Right lobe of liver (tissue), 6 donors: Measurements from ENCODE around the gene FOXC1. TPM values are rescaled to one million over a fixed set of nuclear protein-coding genes. Genes with fewer than 3 reads are reported as not detected.

ENCODE experiments used
- ATAC-seq, 4 donors: fragments of 200-7000 bp; cut with Tn5 transposase; one replicate each; pipeline ENCODE4 v1.9.1; 2020; ENCODE audit warnings: mild to moderate bottlenecking in 4 of 4, moderate library complexity in 4 of 4
- DNase-seq, 3 donors: peaks; one replicate each; pipeline ENCODE4 v3.0.0-alpha.2; 2020
- H3K27ac ChIP-seq, 3 donors: fragments of 200-600 bp; one replicate each; pipeline ENCODE4 v1.8.0; 2022
- H3K27me3 ChIP-seq, 2 donors: fragments of 200-600 bp; one replicate each; pipeline ENCODE4 v1.8.0; 2022
- H3K36me3 ChIP-seq, 4 donors: fragments of 200-600 bp; sonication (generic) in 1 of 4; one replicate each; pipeline versions ENCODE4 v1.5.1 to v1.8.0; 2017 to 2022; ENCODE audit warnings: control low read depth in 1 of 4
- H3K4me1 ChIP-seq, 4 donors: fragments of 200-600 bp; sonication (generic) in 1 of 4; one replicate each; pipeline versions ENCODE4 v1.5.1 to v1.8.0; 2017 to 2022; ENCODE audit warnings: control low read depth in 1 of 4
- H3K4me3 ChIP-seq, 3 donors: fragments of 200-600 bp; one replicate each; pipeline ENCODE4 v1.8.0; 2022
- H3K9me3 ChIP-seq, 4 donors: fragments of 200-600 bp; sonication (generic) in 1 of 4; one replicate each; pipeline versions ENCODE4 v1.5.1 to v1.8.0; 2017 to 2022; ENCODE audit warnings: control low read depth in 1 of 4
- POLR2A ChIP-seq: fragments of 450-650 bp; IDR thresholded peaks from one replicate; pipeline ENCODE4 v1.6.1; 2017; ENCODE audit warnings: antibody characterized with exemption, mild to moderate bottlenecking
- WGBS: methylation state at CpG from one replicate; pipeline ENCODE4 v1.1.6; 2018; ENCODE audit warnings: low coverage, low lambda C conversion rate; ENCODE audit not compliant: insufficient coverage; ENCODE audit errors: missing lambda C conversion rate; 5-methylcytosine and 5-hydroxymethylcytosine counted together
- intact Hi-C, 2 donors: fragments of 100-400 bp; cut with DNase I; formaldehyde crosslinking; loops; one replicate each; pipeline versions ENCODE4 v1.11.2 to v1.14.1; 2022
- total RNA-seq, 6 experiments: library from RNA; depleted of rRNA in 2 of 6; stranded (reverse); fragments of >200 nt in 2 of 6; fragmentation: NEBNext Ultra II Directional in 3 of 6; extraction: Animal tissue kit (Norgen Biotek cat#: 25700) in 3 of 6; gene quantifications; one replicate each; pipeline versions ENCODE4 v1.1.0 to v1.2.4, GENCODE V29; 2016 to 2023
- TF ChIP-seq, protein P1 (sequence below), 4 donors: fragments of 200-600 bp in 3 of 4; fragments of 450-650 bp in 1 of 4; IDR thresholded peaks; one replicate each; pipeline versions ENCODE4 v1.5.1 to v1.8.0; 2016 to 2022; ENCODE audit warnings: antibody characterized with exemption in 4 of 4, mild to moderate bottlenecking in 2 of 4
- donor health status: DM: no; HTN: yes; CAD: no.
- donor health status: DM: no; HTN: no; CAD: no.
- donor health status: DM: no; HTN: no; CAD: no.
- donor health status: DM: no; HTN: yes; CAD: no.
- donor health status: DM: no; HTN: yes; CAD: no.

Gene FOXC1
- total RNA-seq, 6 experiments from 2014 or later = 0.24 to 0.87 (median 0.50) TPM

DNA sequence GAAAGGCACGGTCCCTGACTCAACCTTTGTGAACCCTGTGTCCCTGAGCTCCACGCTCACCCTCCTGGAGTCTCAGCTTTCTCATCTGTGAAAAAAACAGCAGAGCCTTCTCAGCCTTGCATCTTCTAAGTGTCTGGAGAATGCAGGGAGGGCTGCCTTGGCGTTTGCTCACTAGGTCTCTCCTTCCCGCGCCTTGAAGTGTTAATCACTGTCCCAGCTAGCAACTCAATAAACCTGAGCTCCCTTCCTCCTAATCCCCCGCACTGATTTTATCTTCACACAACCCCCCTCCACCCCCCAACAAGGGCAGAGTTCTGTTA is 34.9 kb upstream of the FOXC1 start:
- no peaks in the 10 kb centered on the region for H3K36me3 ChIP-seq
- H3K27me3 ChIP-seq = no peaks in the 10 kb centered on the region
- no peak overlapping the region for H3K4me3 ChIP-seq
- TF ChIP-seq POLR2A = no peak
- TF ChIP-seq, protein P1, sequence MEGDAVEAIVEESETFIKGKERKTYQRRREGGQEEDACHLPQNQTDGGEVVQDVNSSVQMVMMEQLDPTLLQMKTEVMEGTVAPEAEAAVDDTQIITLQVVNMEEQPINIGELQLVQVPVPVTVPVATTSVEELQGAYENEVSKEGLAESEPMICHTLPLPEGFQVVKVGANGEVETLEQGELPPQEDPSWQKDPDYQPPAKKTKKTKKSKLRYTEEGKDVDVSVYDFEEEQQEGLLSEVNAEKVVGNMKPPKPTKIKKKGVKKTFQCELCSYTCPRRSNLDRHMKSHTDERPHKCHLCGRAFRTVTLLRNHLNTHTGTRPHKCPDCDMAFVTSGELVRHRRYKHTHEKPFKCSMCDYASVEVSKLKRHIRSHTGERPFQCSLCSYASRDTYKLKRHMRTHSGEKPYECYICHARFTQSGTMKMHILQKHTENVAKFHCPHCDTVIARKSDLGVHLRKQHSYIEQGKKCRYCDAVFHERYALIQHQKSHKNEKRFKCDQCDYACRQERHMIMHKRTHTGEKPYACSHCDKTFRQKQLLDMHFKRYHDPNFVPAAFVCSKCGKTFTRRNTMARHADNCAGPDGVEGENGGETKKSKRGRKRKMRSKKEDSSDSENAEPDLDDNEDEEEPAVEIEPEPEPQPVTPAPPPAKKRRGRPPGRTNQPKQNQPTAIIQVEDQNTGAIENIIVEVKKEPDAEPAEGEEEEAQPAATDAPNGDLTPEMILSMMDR (IDR thresholded peaks at IDR 0.05) = no peak
- peaks cover 0 to 6% (median 0%) of the 10 kb centered on the region in 4 donors for H3K9me3 ChIP-seq
- 63% methylated on average over 3 of the region's 6 CpGs for WGBS
- no peaks in the 10 kb centered on the region for H3K4me1 ChIP-seq
- DNase-seq (no peak), ATAC-seq (no peak)
- intact Hi-C loops = no loop called here
- no peak overlapping the region for H3K27ac ChIP-seq

DNA sequence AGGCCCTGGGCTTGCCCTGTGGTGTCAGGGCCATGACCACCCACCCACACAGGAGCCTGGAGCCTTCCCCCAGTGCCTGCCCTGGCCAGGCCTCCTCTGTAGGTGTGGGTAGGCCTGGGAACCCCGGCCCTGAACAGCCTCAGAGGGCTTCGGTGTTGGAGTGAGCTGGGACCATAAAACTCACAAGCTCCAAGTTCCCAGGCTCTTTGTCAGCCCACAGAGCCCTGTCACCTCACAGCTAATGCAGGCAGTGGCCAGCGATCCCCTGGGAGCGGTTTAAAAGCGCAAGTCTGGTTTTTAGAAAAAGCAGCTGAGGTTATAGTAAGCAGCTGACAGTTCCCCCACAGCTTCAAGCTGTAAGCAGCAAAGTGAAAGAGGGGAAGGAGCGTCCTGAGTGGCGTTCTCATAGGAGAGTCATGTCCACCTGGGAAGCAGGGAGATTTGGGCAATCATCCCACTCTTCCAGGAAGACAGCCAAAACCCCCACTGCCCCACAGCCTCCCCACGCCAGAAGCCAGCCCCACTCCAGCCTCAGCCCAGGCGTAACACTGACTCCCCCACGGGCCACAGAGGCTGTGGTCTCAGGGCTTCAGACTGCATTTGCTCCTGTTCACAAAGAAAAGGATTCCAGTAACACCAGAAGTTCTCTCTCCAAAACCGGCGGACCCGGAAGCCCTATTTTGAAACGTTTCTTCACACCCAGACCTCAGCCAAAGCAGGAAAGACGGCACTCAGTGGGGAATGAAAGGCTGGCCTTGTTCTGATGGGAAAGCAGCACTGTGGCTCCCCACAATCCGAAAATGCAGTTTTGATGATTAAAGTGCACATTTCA is 34.3 kb upstream of the FOXC1 start:
- WGBS = 60% methylated on average over 8 of the region's 16 CpGs
- DNase-seq (no peak), ATAC-seq (no peak)
- Histone ChIP-seq H3K27ac (no peak overlapping the region), H3K27me3 (no peaks in the 10 kb centered on the region), H3K9me3 (peaks cover 0 to under 1% (median 0%) of the 10 kb centered on the region in 4 donors), H3K4me3 (no peak overlapping the region), H3K36me3 (no peaks in the 10 kb centered on the region), H3K4me1 (no peaks in the 10 kb centered on the region)
- no peak for TF ChIP-seq POLR2A
- TF ChIP-seq, protein P1 (IDR thresholded peaks at IDR 0.05) = no peak
- intact Hi-C loops = no loop called here

DNA sequence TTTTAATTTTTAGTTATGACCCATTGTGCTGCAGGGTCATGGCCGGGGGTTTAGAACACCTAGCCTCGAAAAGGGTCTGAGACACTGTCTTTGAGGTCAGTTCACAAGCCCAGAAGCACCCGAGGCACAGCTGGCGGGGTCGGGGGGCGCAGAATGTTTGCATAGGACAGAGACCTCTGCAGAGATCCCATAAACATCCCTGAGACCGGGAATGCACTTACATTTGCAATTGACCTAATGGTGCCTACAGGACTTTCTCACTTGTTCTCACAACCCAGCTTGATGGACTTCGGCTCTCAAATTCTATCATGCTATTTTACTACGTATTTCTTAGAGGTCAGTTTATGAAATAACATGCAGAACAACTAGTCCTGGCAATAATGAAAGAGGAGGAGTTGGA is 33.5 kb upstream of the FOXC1 start:
- DNase-seq (no peak), ATAC-seq (no peak)
- Histone ChIP-seq H3K4me3 (no peak overlapping the region), H3K27ac (no peak overlapping the region), H3K4me1 (no peaks in the 10 kb centered on the region), H3K9me3 (no peaks in the 10 kb centered on the region), H3K27me3 (no peaks in the 10 kb centered on the region), H3K36me3 (no peaks in the 10 kb centered on the region)
- TF ChIP-seq, protein P1 (IDR thresholded peaks at IDR 0.05) = no peak
- TF ChIP-seq POLR2A = no peak
- intact Hi-C loops = no loop called here
- WGBS = 48% methylated on average over 4 of the region's 9 CpGs

DNA sequence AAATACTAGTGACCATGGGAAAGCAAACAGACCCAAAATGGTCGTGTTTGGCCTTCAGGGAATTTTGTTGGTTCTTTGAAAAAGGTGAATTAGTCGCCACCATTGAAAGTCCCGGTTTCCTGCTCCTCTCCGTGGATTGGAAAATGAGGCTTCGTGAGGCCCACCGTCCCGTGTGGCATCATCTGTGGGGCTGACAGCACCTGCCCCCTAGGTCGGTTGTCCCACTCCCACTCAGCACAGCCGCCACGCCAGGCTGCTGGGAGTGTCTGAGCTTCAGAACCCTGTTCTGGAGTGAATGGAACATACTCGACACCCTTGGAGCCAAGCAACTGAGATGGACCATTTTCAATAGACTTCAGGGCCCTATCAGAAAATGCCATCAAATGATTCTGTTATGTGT is 33.0 kb upstream of the FOXC1 start:
- DNase-seq (no peak), ATAC-seq (no peak)
- H3K4me1 ChIP-seq = no peaks in the 10 kb centered on the region
- H3K36me3 ChIP-seq = no peaks in the 10 kb centered on the region
- no peaks in the 10 kb centered on the region for H3K27me3 ChIP-seq
- intact Hi-C loops = no loop called here
- WGBS = 85% methylated on average over 5 of the region's 11 CpGs
- no peaks in the 10 kb centered on the region for H3K9me3 ChIP-seq
- no peak overlapping the region for H3K27ac ChIP-seq
- no peak for TF ChIP-seq POLR2A
- TF ChIP-seq, protein P1 (IDR thresholded peaks at IDR 0.05) = no peak
- no peak overlapping the region for H3K4me3 ChIP-seq
